ENCODE data around the gene URM1.

URM1 gene

DNA sequence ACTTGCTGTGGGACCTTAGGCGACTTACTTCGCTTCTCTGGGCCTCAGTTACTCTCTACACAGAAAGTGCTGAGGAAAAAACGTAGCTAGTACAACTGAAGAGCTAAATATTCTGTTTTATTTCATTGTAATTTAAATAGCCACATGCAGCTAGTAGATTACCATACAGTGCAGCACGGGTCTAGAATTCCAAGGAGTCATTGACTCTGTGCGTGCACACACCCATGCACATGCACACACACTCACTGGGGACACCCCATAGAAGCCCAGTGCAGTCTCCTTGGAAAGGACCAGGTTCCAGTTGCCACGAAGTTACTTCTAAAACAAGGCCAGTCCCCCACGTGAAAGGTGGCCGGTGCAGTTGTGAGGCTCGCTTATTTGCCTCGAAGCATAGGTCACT, 17.0 kb downstream of the URM1 start:
- no peak for DNase-seq

DNA sequence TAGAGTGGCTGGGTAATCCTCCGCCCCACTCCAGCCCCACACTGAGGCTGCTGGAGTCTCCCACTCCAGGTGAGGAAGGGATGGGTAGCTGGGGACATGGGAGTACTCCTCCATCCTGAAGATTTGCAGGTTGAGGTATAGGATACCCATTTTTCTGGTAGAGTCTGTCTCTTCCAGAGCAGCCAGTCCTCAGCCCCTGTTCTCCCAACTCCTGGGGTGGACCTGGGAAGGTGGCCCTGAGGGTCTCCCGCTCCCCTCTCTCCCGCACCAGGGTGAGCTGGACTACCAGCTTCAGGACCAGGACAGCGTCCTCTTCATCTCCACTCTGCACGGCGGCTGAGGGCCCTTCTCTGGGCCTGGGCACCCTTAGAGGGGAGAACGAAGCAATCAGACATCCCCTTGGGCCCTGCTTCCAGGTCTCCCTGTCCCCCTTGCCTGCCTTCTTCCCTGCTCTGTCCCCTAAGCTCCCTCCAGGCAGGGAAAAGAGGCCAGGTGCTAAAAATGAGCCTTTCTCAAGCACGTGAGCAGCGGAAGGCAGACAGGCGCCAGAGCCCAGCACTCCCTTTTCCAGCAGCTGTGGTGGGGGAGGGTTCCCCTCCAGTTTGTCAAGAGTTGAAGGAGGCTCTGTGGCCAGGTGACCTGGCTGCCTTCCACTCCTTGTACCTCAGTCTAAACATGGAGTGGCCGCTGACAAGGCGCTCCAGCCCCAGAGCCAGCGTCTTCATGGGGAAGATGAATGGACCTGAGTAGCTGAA, 18.4 kb downstream of the URM1 start:
- DNase-seq: peak; percentile 15

DNA sequence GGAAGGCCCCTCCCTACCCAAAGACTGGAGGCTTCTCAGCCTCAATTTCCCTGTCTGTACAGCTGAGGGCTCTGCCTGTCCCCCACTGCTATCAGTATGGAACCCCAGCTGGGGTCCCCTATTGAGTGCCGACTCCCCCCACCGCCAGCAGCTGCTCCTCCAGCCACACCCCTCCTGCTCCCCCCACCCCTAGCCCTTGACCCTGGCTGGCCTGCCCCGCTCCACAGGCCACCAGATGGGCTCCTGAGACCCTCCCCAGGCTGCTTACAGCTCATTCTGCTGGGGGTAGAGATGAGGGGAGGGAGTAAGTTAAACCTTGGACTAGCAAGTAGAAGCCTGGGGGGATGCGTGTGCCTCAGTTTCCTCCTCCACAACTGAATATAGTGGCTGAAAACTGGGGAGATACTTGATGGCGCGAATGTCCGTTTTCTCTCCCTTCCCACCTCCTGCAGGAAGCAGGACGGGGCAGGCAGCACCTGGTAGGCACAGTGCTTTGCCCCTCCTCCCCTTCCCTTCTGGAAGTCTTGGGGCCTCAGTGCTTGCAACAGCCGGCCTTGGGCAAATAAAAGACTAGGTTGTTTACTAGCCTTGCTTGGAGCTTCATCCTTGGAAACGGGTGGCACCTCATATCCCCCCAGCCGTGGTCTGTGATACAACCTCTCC, 19.1 kb downstream of the URM1 start:
- DNase-seq: no peak

GRCh38 chr9:128390813-128391711, 19.9 kb downstream of the URM1 start:
- no peak for DNase-seq

DNA sequence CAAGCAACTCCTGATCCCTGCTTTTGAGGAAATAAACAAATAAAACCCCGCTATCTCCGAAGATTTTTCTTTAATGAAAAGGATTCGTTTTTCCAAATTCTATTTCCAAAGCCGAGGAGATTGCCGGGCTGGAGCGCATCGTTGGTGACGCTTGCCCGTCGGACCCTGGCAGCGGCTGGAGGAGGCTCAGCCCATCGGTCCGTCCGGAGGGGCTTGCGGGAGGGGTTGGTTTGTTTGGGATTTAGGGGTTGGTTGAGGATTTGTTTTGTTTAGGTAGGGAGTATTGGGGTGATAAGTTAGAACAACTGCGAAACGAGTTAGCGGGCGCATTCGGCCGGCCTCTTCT, 20.8 kb downstream of the URM1 start:
- no peak for DNase-seq

DNA sequence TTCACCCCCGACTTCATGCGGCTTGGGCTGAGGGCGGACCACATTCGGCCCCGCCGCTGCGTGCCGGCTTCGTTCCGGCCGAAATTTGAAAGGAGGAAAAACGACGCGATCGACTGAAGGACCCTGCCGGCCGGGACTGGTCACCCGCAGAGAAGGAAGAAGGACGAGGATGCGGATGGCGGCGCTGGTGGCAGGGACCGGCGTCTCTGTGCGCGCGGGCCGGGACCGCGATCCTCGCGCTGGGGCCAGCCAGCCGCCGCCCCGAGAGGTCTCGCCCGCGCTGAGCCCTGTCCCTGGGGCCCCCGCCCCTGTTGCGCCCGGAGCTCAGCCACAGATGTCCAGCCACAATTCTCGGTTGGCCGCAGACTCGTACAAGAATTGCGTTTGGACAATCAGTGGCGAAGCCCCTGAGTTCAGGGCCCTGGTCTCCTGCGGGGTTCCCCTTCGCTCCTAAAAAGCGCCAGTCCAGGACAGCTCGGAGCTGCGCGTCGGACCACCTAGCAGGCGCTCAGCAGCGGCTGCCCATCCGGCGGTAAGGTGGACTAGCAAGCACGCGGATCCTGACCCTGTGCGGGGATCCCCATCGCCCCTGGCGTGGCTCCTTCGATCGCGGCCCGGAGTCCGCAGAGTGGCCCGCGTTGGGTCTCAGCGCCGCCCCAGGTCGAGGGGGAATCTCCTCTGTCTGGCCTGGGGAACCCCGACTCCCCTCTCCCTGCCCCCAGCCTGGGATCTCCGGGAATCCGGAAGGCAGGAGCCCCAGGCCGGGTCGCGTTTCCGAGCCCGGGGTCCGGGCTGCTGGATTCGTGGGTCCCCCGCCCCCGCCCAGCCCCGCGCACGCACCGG, 21.3 kb downstream of the URM1 start:
- DNase-seq: peak; percentile 56

DNA sequence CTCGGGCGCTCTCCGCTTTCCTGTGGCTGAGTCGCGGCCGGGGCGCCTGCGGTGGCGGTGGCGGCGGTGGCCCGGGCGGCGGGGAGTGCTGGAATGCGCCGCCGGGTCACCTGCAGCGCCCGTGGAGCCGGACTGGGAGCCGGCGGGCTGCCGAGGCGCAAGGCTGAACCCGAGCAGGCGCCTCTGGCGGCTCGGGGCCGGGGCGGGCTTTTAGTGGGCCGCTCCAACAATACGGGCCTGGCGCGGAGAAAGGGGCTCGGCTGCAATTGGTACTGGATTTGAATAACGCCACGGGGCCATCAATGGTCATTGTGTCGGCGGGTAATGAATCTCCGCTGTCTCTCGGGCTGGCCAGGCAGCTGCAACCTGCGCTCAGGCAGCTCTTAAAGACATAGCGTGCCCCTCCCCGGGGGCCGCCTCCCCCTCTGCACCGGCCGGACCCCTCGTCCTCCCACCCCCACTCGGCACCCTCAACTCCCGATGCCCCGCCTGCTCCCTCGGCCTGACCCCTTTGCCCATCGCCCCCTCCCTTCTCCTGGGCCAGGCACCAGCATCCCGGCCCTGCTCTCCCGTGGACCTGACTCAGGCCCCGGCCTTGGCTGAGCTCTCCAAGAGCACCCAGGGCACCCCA, 22.1 kb downstream of the URM1 start:
- DNase-seq: peak; percentile 66

GRCh38 chr9:128393970-128394369, 22.8 kb downstream of the URM1 start:
- no peak for DNase-seq

GRCh38 chr9:128394379-128395168, 23.4 kb downstream of the URM1 start:
- DNase-seq: no peak

GRCh38 chr9:128396970-128397613, 25.9 kb downstream of the URM1 start:
- no peak for DNase-seq

- DNase-seq: no peak
Observed at GRCh38 chr9:128397831-128398230, 26.7 kb downstream of the URM1 start.

- no peak for DNase-seq
Observed at GRCh38 chr9:128399861-128400260, 28.7 kb downstream of the URM1 start.

GRCh38 chr9:128404560-128404959, 33.4 kb downstream of the URM1 start:
- DNase-seq: no peak

DNA sequence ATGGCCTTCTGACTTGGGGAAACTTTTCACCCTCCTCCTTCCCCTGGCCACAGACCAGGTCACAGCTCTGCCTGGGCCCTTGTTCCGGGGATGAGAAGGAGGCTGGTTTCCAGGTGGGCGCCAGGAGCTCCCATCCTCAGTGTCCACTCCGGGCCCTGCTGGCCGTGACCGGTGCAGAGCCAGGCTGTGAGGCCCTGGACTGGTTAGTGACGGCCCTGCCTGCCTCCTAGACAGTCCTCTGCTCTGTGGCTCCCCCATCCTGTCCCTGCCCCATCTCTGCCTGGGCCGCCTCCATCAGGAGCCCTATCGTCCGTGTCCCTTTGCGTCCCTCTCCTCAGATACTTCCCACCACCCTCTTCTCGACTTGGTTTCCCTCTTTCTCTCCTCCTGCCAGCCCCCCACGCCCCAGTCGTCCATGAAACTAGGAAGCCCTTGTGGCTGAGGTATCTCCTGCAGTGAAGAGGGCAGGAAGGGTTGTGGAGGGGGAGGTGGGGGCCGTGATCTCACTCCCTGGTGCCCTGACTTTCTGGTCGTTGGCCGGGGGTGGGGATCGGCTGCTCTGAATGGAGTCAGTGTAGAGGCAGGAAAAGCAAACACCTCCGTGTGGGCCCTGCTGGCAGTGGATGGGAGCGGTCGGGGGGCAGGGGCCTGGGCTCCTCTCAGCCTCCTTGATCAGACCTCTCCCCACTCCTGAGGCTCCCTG, 34.1 kb downstream of the URM1 start:
- no peak for DNase-seq

GRCh38 chr9:128405780-128406171, 34.6 kb downstream of the URM1 start:
- DNase-seq: no peak

- DNase-seq: no peak
Observed at GRCh38 chr9:128406848-128407391, 35.7 kb downstream of the URM1 start.

- peak; percentile 37 for DNase-seq
Observed at GRCh38 chr9:128408963-128409431, 37.8 kb downstream of the URM1 start.

DNA sequence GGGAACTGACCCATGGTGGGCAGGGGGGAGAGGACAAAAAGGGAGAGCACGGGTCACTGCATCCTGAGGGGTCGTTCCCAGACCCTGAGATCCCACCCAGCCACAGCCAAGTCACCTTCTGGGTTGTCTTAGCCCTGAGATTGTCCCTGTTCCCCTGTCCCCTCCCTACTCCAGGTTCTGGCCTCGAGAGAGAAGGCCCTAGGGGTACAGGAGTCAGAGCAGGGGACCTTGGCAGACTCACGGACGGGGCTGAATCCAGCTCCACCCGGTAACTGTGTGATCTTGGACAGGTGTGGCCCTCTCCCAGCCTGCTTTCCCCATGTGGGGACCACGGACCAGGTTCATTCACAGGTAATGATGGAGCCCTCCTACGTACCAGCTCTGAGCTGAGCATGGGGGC, 38.3 kb downstream of the URM1 start:
- no peak for DNase-seq

DNA sequence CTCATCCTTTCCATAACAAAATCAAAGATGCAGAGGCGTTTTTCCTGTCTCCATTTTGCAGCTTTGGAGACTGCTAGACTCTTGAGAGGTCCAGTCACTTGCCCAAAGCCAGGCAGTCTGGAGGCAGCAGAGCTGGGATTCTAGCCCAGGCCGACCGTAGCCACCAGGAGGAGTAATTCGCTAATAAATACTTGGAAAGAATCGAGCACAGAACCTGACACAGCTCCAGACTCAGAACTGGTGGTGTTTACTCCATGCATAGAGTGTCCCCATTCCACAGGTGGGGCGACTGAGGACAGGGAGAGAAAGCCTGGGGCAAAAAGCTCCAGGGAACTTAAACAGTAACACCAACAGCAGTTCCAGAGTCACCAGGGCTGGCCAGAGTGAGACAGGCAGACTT, 38.8 kb downstream of the URM1 start:
- peak; percentile 28 for DNase-seq
